ENCODE measurements around the gene ZNF124. TPM values are rescaled to one million over a fixed set of nuclear protein-coding genes. Genes with fewer than 3 reads are reported as not detected.
"Not testable (repeated sequence)": the region's sequence is repeated elsewhere in the genome, so short reads cannot be mapped to it uniquely, and the experiment has no call there.

Gene ZNF124
- 10 to 100 TPM; 19.4 to 21.9 TPM for total RNA-seq

GRCh38 chr1:247171875-247172563 is at the start of gene ZNF124:
ZNF124 (minus strand) TSS chr1:247172020; CDS start chr1:247171877, 143 bp downstream.
- POLR2A ChIA-PET: not testable (repeated sequence)

GRCh38 chr1:247220280-247220679 is 48.5 kb upstream of the ZNF124 start:
- CTCF ChIA-PET: not testable (repeated sequence)

More at GRCh38 chr1:247171875-247172563, at the start of gene ZNF124:
- CTCF ChIA-PET: not testable (repeated sequence)

GRCh38 chr1:247218121-247218651 is 46.4 kb upstream of the ZNF124 start:
- ChIA-PET POLR2A (no interaction called here), CTCF (no interaction called here)

More at GRCh38 chr1:247220280-247220679, 48.5 kb upstream of the ZNF124 start:
- POLR2A ChIA-PET: not testable (repeated sequence)

GRCh38 chr1:247216261-247216660 is 44.4 kb upstream of the ZNF124 start:
- POLR2A ChIA-PET: no interaction called here

GRCh38 chr1:247212627-247213617 is 41.1 kb upstream of the ZNF124 start:
- CTCF ChIA-PET: no interaction called here

More at GRCh38 chr1:247216261-247216660, 44.4 kb upstream of the ZNF124 start:
- CTCF ChIA-PET: interaction anchor here (0.6 kb wide), 1 partner anchor 91 kb away, joined by 3 read pairs; no protein-coding TSS in a partner anchor

GRCh38 chr1:247212012-247212411 is 40.2 kb upstream of the ZNF124 start:
- POLR2A ChIA-PET: no interaction called here
- CTCF ChIA-PET: no interaction called here

More at GRCh38 chr1:247212627-247213617, 41.1 kb upstream of the ZNF124 start:
- POLR2A ChIA-PET: no interaction called here

- ChIA-PET CTCF (no interaction called here), POLR2A (no interaction called here)
Measured at GRCh38 chr1:247211339-247211738, 39.5 kb upstream of the ZNF124 start.

GRCh38 chr1:247210376-247211117 is 38.7 kb upstream of the ZNF124 start:
- ChIA-PET POLR2A (interaction anchor here (1.3 kb wide), 1 partner anchor 121 kb away, joined by 4 read pairs; the partner anchor contains the start of gene ZNF496), CTCF (no interaction called here)

- ChIA-PET POLR2A (interaction anchor here (1.3 kb wide), 1 partner anchor 121 kb away, joined by 4 read pairs; the partner anchor contains the start of gene ZNF496), CTCF (no interaction called here)
Measured at GRCh38 chr1:247210062-247210375, 38.2 kb upstream of the ZNF124 start.

- CTCF ChIA-PET: no interaction called here
Measured at GRCh38 chr1:247209396-247209795, 37.6 kb upstream of the ZNF124 start.

GRCh38 chr1:247204177-247204647 is 32.4 kb upstream of the ZNF124 start:
- ChIA-PET CTCF (no interaction called here), POLR2A (no interaction called here)

More at GRCh38 chr1:247209396-247209795, 37.6 kb upstream of the ZNF124 start:
- POLR2A ChIA-PET: no interaction called here

GRCh38 chr1:247198781-247199180 is 27.0 kb upstream of the ZNF124 start:
- CTCF ChIA-PET: interaction anchor here (0.5 kb wide), 1 partner anchor 23 kb away, joined by 3 read pairs; no protein-coding TSS in a partner anchor
- POLR2A ChIA-PET: no interaction called here

- ChIA-PET POLR2A (no interaction called here), CTCF (interaction anchor here (1.2 kb wide), 1 partner anchor 10 kb away, joined by 6 read pairs; no protein-coding TSS in a partner anchor)
Measured at GRCh38 chr1:247193958-247194357, 22.1 kb upstream of the ZNF124 start.

GRCh38 chr1:247189981-247190798 is 18.4 kb upstream of the ZNF124 start:
- ChIA-PET POLR2A (no interaction called here), CTCF (no interaction called here)

GRCh38 chr1:247185667-247186066 is 13.8 kb upstream of the ZNF124 start:
- CTCF ChIA-PET: interaction anchor here (0.6 kb wide), 1 partner anchor 232 kb away, joined by 4 read pairs; no protein-coding TSS in a partner anchor
- POLR2A ChIA-PET: no interaction called here

GRCh38 chr1:247184254-247184653 is 12.4 kb upstream of the ZNF124 start:
- CTCF ChIA-PET: interaction anchor here (0.9 kb wide), 1 partner anchor 9 kb away, joined by 6 read pairs; no protein-coding TSS in a partner anchor
- POLR2A ChIA-PET: no interaction called here

- POLR2A ChIA-PET: no interaction called here
- CTCF ChIA-PET: no interaction called here
Measured at GRCh38 chr1:247182994-247183393, 11.2 kb upstream of the ZNF124 start.

GRCh38 chr1:247180581-247180980 is 8.8 kb upstream of the ZNF124 start:
- ChIA-PET CTCF (no interaction called here), POLR2A (no interaction called here)

- ChIA-PET POLR2A (no interaction called here), CTCF (no interaction called here)
Measured at GRCh38 chr1:247177755-247178154, 5.9 kb upstream of the ZNF124 start.
